H9 (cell line): ENCODE measurements around the gene NCOR1. TPM values are rescaled to one million over a fixed set of nuclear protein-coding genes. Genes with fewer than 3 reads are reported as not detected.

ENCODE experiments used
- DNase-seq: peaks from one replicate; pipeline ENCODE4 v3.0.0-alpha.2; 2017
- H2AFZ ChIP-seq: one replicate; pipeline ENCODE4 v1.6.1; 2013; ENCODE audit warnings: mild to moderate bottlenecking, low read length, control low read depth, moderate library complexity
- H2AK5ac ChIP-seq: 2 replicates; pipeline ENCODE4 v1.6.1; 2013; ENCODE audit warnings: low read length, control low read depth, mixed read lengths; ENCODE audit not compliant: insufficient read length
- H2BK120ac ChIP-seq: one replicate; pipeline ENCODE4 v1.6.1; 2013; ENCODE audit warnings: low read depth, mild to moderate bottlenecking, low read length, control low read depth, inconsistent platforms; ENCODE audit not compliant: poor library complexity, severe bottlenecking
- H2BK12ac ChIP-seq: 2 replicates; pipeline ENCODE4 v1.6.1; 2013; ENCODE audit warnings: low read length, control low read depth, mixed read lengths, low read depth; ENCODE audit not compliant: insufficient read length
- H2BK15ac ChIP-seq: 2 replicates; pipeline ENCODE4 v1.6.1; 2013; ENCODE audit warnings: low read depth, low read length, control low read depth
- H2BK20ac ChIP-seq: one replicate; pipeline ENCODE4 v1.6.1; 2013; ENCODE audit warnings: low read depth, mild to moderate bottlenecking, low read length, control low read depth, inconsistent platforms; ENCODE audit not compliant: poor library complexity, severe bottlenecking
- H2BK5ac ChIP-seq: 2 replicates; pipeline ENCODE4 v1.6.1; 2013; ENCODE audit warnings: low read length, control low read depth, mixed read lengths; ENCODE audit not compliant: insufficient read length
- H3K14ac ChIP-seq: 2 replicates; pipeline ENCODE4 v1.6.1; 2013; ENCODE audit warnings: low read length, control low read depth; ENCODE audit not compliant: insufficient read depth
- H3K18ac ChIP-seq: 2 replicates; pipeline ENCODE4 v1.6.1; 2013; ENCODE audit warnings: low read depth, mild to moderate bottlenecking, mixed read lengths, low read length, control low read depth; ENCODE audit not compliant: insufficient read length
- H3K23ac ChIP-seq: 2 replicates; pipeline ENCODE4 v1.6.1; 2013; ENCODE audit warnings: low read length, control low read depth, mixed read lengths, low read depth; ENCODE audit not compliant: insufficient read length
- H3K23me2 ChIP-seq: 2 replicates; pipeline ENCODE4 v1.6.1; 2013; ENCODE audit warnings: low read depth, mild to moderate bottlenecking, mixed read lengths, low read length, control low read depth; ENCODE audit not compliant: insufficient read length, poor library complexity, severe bottlenecking
- H3K27ac ChIP-seq: 2 replicates; pipeline ENCODE4 v1.5.1; 2013; ENCODE audit warnings: low read length, control low read depth, mixed read lengths, low read depth; ENCODE audit not compliant: insufficient read length
- H3K27me3 ChIP-seq: 2 replicates; pipeline ENCODE4 v1.6.1; 2013; ENCODE audit warnings: low read length, control low read depth, inconsistent platforms; ENCODE audit not compliant: insufficient read depth
- H3K4ac ChIP-seq: 2 replicates; pipeline ENCODE4 v1.6.1; 2013; ENCODE audit warnings: low read depth, mild to moderate bottlenecking, control low read depth, inconsistent platforms, low read length, moderate library complexity
- H3K4me1 ChIP-seq: 2 replicates; pipeline ENCODE4 v1.6.1; 2013; ENCODE audit warnings: low read length, control low read depth, inconsistent platforms; ENCODE audit not compliant: insufficient read depth
- H3K4me2 ChIP-seq: 2 replicates; pipeline ENCODE4 v1.6.1; 2013; ENCODE audit warnings: low read length, control low read depth, mixed read lengths; ENCODE audit not compliant: insufficient read length, insufficient read depth
- H3K56ac ChIP-seq: 2 replicates; pipeline ENCODE4 v1.6.1; 2013; ENCODE audit warnings: low read depth, mild to moderate bottlenecking, mixed read lengths, low read length, control low read depth; ENCODE audit not compliant: insufficient read length
- H3K79me1 ChIP-seq: 2 replicates; pipeline ENCODE4 v1.6.1; 2013; ENCODE audit warnings: low read depth, mild to moderate bottlenecking, moderate library complexity, low read length, control low read depth, inconsistent platforms; ENCODE audit not compliant: insufficient read depth, poor library complexity, severe bottlenecking
- H3K79me2 ChIP-seq: 2 replicates; pipeline ENCODE4 v1.6.1; 2013; ENCODE audit warnings: low read length, control low read depth, inconsistent platforms; ENCODE audit not compliant: insufficient read depth
- H3K9ac ChIP-seq: 2 replicates; pipeline ENCODE4 v1.6.1; 2013; ENCODE audit warnings: low read length, control low read depth, mixed read lengths; ENCODE audit not compliant: insufficient read length; ENCODE audit errors: extremely low read depth
- H3K9me3 ChIP-seq: one replicate; pipeline ENCODE4 v1.6.1; 2013; ENCODE audit warnings: low read depth, low read length, inconsistent platforms; ENCODE audit not compliant: control insufficient read depth
- H3T11ph ChIP-seq: one replicate; pipeline ENCODE4 v1.6.1; 2013; ENCODE audit warnings: mild to moderate bottlenecking, low read length, control low read depth, inconsistent platforms
- H4K20me1 ChIP-seq: one replicate; pipeline ENCODE4 v1.6.1; 2013; ENCODE audit not compliant: control insufficient read depth, insufficient read length, insufficient read depth
- H4K5ac ChIP-seq: 2 replicates; pipeline ENCODE4 v1.6.1; 2013; ENCODE audit warnings: low read depth, mild to moderate bottlenecking, mixed read lengths, low read length, control low read depth; ENCODE audit not compliant: insufficient read length
- H4K8ac ChIP-seq: replicated peaks from 2 replicates; pipeline ENCODE4 v1.6.1; 2013; ENCODE audit warnings: low read length, control low read depth, mixed read lengths, low read depth; ENCODE audit not compliant: insufficient read length
- H4K91ac ChIP-seq: 2 replicates; pipeline ENCODE4 v1.6.1; 2013; ENCODE audit warnings: low read depth, mild to moderate bottlenecking, moderate library complexity, mixed read lengths, low read length, control low read depth; ENCODE audit not compliant: insufficient read length
- H3K27ac Mint-ChIP-seq, 3 experiments: 2 replicates in 2 of 3; 3 replicates in 1 of 3; pipeline ENCODE4 v1.8.0; 2020 to 2021; ENCODE audit warnings: mixed read lengths in 3 of 3, mild to moderate bottlenecking in 1 of 3, moderate library complexity in 1 of 3
- H3K27me3 Mint-ChIP-seq: 2 replicates; pipeline ENCODE4 v1.8.0; 2021; ENCODE audit warnings: low read depth, mild to moderate bottlenecking, moderate library complexity, mixed read lengths
- H3K36me3 Mint-ChIP-seq, 3 experiments: 2 replicates in 2 of 3; 3 replicates in 1 of 3; pipeline ENCODE4 v1.8.0; 2020 to 2021; ENCODE audit warnings: low read depth in 3 of 3, mixed read lengths in 3 of 3; ENCODE audit not compliant: insufficient read depth in 1 of 3
- H3K4me1 Mint-ChIP-seq, 2 experiments: 2 replicates each; pipeline ENCODE4 v1.8.0; 2020; ENCODE audit warnings: mixed read lengths in 2 of 2
- H3K4me3 Mint-ChIP-seq, 2 experiments: 2 replicates in 1 of 2; 3 replicates in 1 of 2; pipeline ENCODE4 v1.8.0; 2020 to 2021; ENCODE audit warnings: mild to moderate bottlenecking in 2 of 2, mixed read lengths in 2 of 2, moderate library complexity in 1 of 2
- H3K9me3 Mint-ChIP-seq, 2 experiments: 2 replicates in 1 of 2; 3 replicates in 1 of 2; pipeline ENCODE4 v1.8.0; 2020; ENCODE audit warnings: mild to moderate bottlenecking in 2 of 2, mixed read lengths in 2 of 2, moderate library complexity in 1 of 2
- CTCF ChIP-seq: fragments of 200-600 bp; sonication (generic); conservative IDR thresholded peaks from 3 replicates; pipeline ENCODE4 v1.8.0; 2021; ENCODE audit warnings: antibody characterized with exemption, mild to moderate bottlenecking
- WGBS: extraction: QIAGEN DNeasy Blood & Tissue Kit; methylation state at CpG from one replicate; pipeline ENCODE4 v1.1.7; 2013; ENCODE audit warnings: missing lambda C conversion rate, low lambda C conversion rate, mixed read lengths; ENCODE audit not compliant: insufficient read length; ENCODE audit errors: extremely low coverage; 5-methylcytosine and 5-hydroxymethylcytosine counted together
- total RNA-seq: library from RNA; stranded (reverse); gene quantifications from 2 replicates; pipeline ENCODE4 v1.2.1, GENCODE V29; 2021

Gene NCOR1
- total RNA-seq, 1 experiment from 2014 or later = 119 TPM

DNA sequence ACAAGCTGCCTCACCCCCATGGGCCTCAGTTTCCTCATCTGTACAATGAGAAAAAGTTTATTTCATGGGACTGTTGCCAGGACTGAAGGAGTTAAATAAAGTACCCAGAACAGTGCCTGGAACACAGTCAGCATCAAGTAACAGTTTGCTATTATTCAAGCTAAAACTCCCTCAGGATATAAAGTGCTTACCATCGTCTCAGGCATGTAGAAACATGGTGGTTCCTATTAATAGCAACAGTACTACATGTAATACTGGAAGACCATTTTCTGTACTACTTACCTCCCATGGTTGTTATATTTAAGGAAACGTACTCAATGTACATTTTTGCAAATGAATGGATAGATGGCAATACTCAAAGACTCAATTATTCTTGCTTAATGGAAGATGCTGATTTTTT, 93.4 kb downstream of the NCOR1 start:
- Histone ChIP-seq H3K4ac (no peak overlapping the region), H3K79me1 (no peaks in the 10 kb centered on the region), H2BK20ac (no peak overlapping the region), H3K4me1 (no peaks in the 10 kb centered on the region), H2AFZ (no peak overlapping the region), H3K4me2 (no peak overlapping the region), H3K23ac (no peak overlapping the region), H3T11ph (no peak overlapping the region), H4K20me1 (no peaks in the 10 kb centered on the region), H4K8ac (no peak overlapping the region), H2BK12ac (no peak overlapping the region), H2BK5ac (no peak overlapping the region), H3K23me2 (no peaks in the 10 kb centered on the region), H3K79me2 (no peaks in the 10 kb centered on the region; the same call in 1 of the 2 replicates), H3K56ac (no peak overlapping the region), H3K14ac (no peak overlapping the region), H3K27me3 (no peaks in the 10 kb centered on the region), H3K9me3 (no peaks in the 10 kb centered on the region), H3K9ac (no peak overlapping the region), H2BK15ac (no peak overlapping the region), H3K27ac (no peak overlapping the region), H2AK5ac (no peak overlapping the region), H3K18ac (no peak overlapping the region), H2BK120ac (no peak overlapping the region), H4K5ac (no peak overlapping the region), H4K91ac (no peak overlapping the region)
- peaks cover 35 to 55% (median 52%) of the 10 kb centered on the region in 3 experiments for H3K36me3 Mint-ChIP-seq
- peaks cover 3 to 4% of the 10 kb centered on the region in 2 experiments; a peak in 4 of 5 replicates for H3K9me3 Mint-ChIP-seq
- H3K4me3 Mint-ChIP-seq = no peak overlapping the region
- no peaks in the 10 kb centered on the region for H3K27me3 Mint-ChIP-seq
- no peak for DNase-seq
- H3K27ac Mint-ChIP-seq = no peak overlapping the region
- H3K4me1 Mint-ChIP-seq = no peaks in the 10 kb centered on the region
- no CpG with 5 or more reads among the region's 2 CpGs for WGBS
- TF ChIP-seq CTCF = no peak
